Measurements from ENCODE around the gene UBE2S. TPM values are rescaled to one million over a fixed set of nuclear protein-coding genes. Genes with fewer than 3 reads are reported as not detected.
"Not testable (repeated sequence)": the region's sequence is repeated elsewhere in the genome, so short reads cannot be mapped to it uniquely, and the experiment has no call there.

UBE2S gene
- total RNA-seq, 2 experiments from 2014 or later, result 50.9 to 62.9 TPM

DNA sequence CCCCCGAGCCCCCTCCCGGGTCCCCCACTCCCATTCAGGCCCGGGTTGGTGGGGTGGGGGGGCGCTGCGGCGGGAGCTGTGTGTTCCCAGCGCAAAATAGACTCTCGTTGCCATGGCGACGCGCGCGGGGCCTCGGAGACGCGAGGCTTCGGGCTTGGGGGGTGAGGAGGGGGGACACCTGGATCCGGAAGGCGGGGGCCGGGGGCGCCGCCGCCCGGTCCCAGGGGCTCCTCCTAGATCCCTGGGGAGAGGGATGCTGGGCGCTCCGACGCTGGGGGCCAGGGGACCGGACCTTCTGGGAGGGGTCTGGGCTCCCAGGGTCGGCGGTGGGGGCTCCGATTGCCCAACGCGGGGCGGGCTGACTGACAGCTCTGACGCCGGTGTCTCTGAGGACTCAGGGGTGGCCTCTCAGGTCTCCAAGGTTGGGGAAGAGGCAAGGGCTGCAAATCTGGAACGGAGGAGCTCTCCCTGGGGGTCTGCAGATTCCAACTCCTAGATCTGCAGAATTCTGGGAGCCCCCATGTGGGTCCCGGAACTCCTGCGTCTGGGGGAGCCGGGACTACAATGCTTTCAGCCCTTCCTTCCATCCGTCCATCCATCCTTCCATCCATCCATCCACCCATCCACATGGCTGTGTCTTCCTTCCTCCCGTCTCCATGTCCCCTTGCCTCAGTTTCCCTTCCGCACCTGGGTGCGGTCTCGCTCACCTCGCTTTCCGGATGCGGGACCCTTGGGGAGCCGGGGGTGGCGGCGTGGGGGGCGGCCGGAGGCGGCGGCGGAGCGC lies 44.6 kb upstream of the UBE2S start:
- H3K4me3 Mint-ChIP-seq, result no peak overlapping the region
- H3K27ac Mint-ChIP-seq, result no peak overlapping the region
- no peak overlapping the region for H3K4me3 ChIP-seq (ENCODE audit: low read length)
- CTCF ChIA-PET, result interaction anchor here (1.0 kb wide), 1 partner anchor 52 kb away, joined by 4 read pairs; no protein-coding TSS in a partner anchor
- TF ChIP-seq, protein P1, sequence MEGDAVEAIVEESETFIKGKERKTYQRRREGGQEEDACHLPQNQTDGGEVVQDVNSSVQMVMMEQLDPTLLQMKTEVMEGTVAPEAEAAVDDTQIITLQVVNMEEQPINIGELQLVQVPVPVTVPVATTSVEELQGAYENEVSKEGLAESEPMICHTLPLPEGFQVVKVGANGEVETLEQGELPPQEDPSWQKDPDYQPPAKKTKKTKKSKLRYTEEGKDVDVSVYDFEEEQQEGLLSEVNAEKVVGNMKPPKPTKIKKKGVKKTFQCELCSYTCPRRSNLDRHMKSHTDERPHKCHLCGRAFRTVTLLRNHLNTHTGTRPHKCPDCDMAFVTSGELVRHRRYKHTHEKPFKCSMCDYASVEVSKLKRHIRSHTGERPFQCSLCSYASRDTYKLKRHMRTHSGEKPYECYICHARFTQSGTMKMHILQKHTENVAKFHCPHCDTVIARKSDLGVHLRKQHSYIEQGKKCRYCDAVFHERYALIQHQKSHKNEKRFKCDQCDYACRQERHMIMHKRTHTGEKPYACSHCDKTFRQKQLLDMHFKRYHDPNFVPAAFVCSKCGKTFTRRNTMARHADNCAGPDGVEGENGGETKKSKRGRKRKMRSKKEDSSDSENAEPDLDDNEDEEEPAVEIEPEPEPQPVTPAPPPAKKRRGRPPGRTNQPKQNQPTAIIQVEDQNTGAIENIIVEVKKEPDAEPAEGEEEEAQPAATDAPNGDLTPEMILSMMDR (IDR thresholded peaks at IDR 0.05), result no peak
- H3K4me1 Mint-ChIP-seq (ENCODE audit: low read depth), result peaks cover 13% of the 10 kb centered on the region
- no peak overlapping the region for H3K27ac ChIP-seq (ENCODE audit: low read depth in 1 of 2, low read length in 2 of 2)
- ATAC-seq (ENCODE audit: poor library complexity), result peak; percentile 25
- DNase-seq, result peak in 6 of 14 experiments; percentile 17 to 75 (median 37)
- no peaks in the 10 kb centered on the region for H3K9me3 Mint-ChIP-seq
- no peaks in the 10 kb centered on the region for H3K36me3 Mint-ChIP-seq (ENCODE audit: low read depth)
- intact Hi-C loops (cut with DNase I, micrococcal nuclease), result no loop called here
- H3K4me1 ChIP-seq (ENCODE audit: insufficient read depth, low read length), result peaks cover 23% of the 10 kb centered on the region
- peaks cover 0 to 21% of the 10 kb centered on the region in 2 experiments for H3K9me3 ChIP-seq (ENCODE audit: control insufficient read depth in 1 of 2, insufficient read depth in 1 of 2, low read length in 2 of 2)
- H3K36me3 ChIP-seq (ENCODE audit: insufficient read depth, low read length), result no peaks in the 10 kb centered on the region
- H3K27me3 Mint-ChIP-seq, result peaks cover 33% of the 10 kb centered on the region
- peaks cover 26 to 31% of the 10 kb centered on the region in 2 experiments for H3K27me3 ChIP-seq (ENCODE audit: control insufficient read depth in 1 of 2, insufficient read depth in 2 of 2, low read length in 2 of 2)
- POLR2A ChIA-PET, result interaction anchor here (0.9 to 1.4 kb wide), 3 partner anchors 9 to 45 kb away, joined by 3 to 4 read pairs (median 3); partner anchors contain the start of genes ISOC2 and UBE2S

DNA sequence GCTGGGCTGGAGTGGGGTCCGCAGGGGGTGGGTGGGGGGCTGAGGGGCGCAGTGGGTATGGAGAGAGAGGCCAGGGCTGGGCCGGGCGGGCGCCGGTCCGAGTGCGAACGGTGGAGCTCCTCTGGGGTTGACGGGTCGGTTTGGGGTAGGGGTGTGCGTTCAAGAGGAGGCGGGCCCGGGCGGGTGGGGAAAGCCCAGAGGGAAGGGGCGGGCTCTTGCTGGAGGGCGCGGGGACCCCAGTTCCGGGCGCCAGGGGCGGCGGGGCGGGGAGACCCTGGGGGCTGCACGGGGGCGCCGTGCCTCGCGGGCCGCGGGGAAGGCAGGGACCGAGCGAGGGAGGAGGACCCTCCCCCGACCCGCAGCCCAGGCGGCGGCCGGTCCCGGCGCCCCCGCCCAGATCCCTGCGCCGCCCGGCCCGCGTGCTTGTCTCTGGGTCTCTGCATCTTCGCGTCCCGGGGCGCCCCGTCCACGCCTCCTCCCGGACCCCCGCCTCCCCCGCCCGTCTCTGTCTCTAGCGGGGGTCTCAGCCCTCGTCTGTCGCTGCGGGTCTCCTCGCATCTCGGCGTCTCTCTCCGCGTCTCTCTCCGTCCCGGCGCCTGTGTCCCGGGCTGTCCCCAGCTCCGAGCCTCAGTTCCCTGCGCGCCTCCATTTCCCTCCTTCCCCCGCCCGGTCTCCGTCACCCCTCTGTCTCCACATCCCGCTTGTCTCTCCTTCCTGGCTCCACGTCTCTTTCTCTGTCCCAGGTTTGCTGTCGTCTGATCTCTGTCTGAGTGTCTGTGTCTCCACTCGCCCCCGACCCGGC lies 43.8 kb upstream of the UBE2S start:
- Histone ChIP-seq H3K4me1 (ENCODE audit: insufficient read depth, low read length) (peaks cover 23% of the 10 kb centered on the region), H3K27ac (ENCODE audit: low read depth in 1 of 2, low read length in 2 of 2) (no peak overlapping the region), H3K9me3 (ENCODE audit: control insufficient read depth in 1 of 2, insufficient read depth in 1 of 2, low read length in 2 of 2) (peaks cover 0 to 21% of the 10 kb centered on the region in 2 experiments), H3K4me3 (ENCODE audit: low read length) (peak overlapping the region; percentile 35), H3K36me3 (ENCODE audit: insufficient read depth, low read length) (no peaks in the 10 kb centered on the region), H3K27me3 (ENCODE audit: control insufficient read depth in 1 of 2, insufficient read depth in 2 of 2, low read length in 2 of 2) (peaks cover 26 to 37% of the 10 kb centered on the region in 2 experiments)
- Mint-ChIP-seq H3K27me3 (peaks cover 34% of the 10 kb centered on the region), H3K36me3 (ENCODE audit: low read depth) (no peaks in the 10 kb centered on the region), H3K27ac (no peak overlapping the region), H3K4me1 (ENCODE audit: low read depth) (peaks cover 13% of the 10 kb centered on the region), H3K4me3 (peak overlapping the region; percentile 68), H3K9me3 (no peaks in the 10 kb centered on the region)
- POLR2A ChIA-PET, result interaction anchor here (1.3 to 1.4 kb wide), 2 partner anchors 26 to 44 kb away, joined by 3 read pairs; partner anchors contain the start of gene UBE2S
- intact Hi-C loops (cut with DNase I, micrococcal nuclease), result no loop called here
- CTCF ChIA-PET, result no interaction called here
- TF ChIP-seq, protein P1 (IDR thresholded peaks at IDR 0.05), result no peak
- DNase-seq, result peak in 4 of 14 experiments; percentile 10 to 63 (median 40)
- ATAC-seq (ENCODE audit: poor library complexity), result peak; percentile 23

DNA sequence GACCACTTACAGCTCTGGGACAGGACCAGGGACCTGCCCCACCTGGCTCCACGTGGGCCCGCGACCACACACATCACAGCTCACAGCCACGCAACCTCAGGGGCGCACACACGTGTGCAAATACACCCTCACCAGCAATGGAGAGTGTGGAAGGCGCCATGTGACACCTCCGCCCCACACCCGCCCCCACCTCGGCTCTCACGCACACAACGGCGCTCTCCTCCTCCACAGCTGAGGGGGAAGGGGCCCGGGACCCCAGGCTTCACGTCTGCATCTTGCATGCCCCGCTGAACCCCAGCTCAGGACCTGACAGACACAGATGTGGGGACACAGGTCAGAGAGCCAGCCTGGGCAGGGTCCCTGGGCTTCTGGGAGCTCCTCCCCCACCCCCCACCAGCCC lies 41.9 kb upstream of the UBE2S start:
- peaks cover 0 to 21% of the 10 kb centered on the region in 2 experiments for H3K9me3 ChIP-seq (ENCODE audit: control insufficient read depth in 1 of 2, insufficient read depth in 1 of 2, low read length in 2 of 2)
- Mint-ChIP-seq H3K4me1 (ENCODE audit: low read depth) (peaks cover 13% of the 10 kb centered on the region), H3K9me3 (no peaks in the 10 kb centered on the region), H3K27ac (no peak overlapping the region), H3K27me3 (peaks cover 46% of the 10 kb centered on the region), H3K4me3 (no peak overlapping the region), H3K36me3 (ENCODE audit: low read depth) (no peaks in the 10 kb centered on the region)
- ATAC-seq (ENCODE audit: poor library complexity), result no peak
- no peak overlapping the region for H3K4me3 ChIP-seq (ENCODE audit: low read length)
- H3K27me3 ChIP-seq (ENCODE audit: control insufficient read depth in 1 of 2, insufficient read depth in 2 of 2, low read length in 2 of 2), result peaks cover 38 to 50% of the 10 kb centered on the region in 2 experiments
- ChIA-PET CTCF (no interaction called here), POLR2A (no interaction called here)
- no peak for DNase-seq
- no peak overlapping the region for H3K27ac ChIP-seq (ENCODE audit: low read depth in 1 of 2, low read length in 2 of 2)
- intact Hi-C loops (cut with DNase I, micrococcal nuclease), result no loop called here
- peaks cover 23% of the 10 kb centered on the region for H3K4me1 ChIP-seq (ENCODE audit: insufficient read depth, low read length)
- TF ChIP-seq, protein P1 (IDR thresholded peaks at IDR 0.05), result no peak
- H3K36me3 ChIP-seq (ENCODE audit: insufficient read depth, low read length), result no peaks in the 10 kb centered on the region

DNA sequence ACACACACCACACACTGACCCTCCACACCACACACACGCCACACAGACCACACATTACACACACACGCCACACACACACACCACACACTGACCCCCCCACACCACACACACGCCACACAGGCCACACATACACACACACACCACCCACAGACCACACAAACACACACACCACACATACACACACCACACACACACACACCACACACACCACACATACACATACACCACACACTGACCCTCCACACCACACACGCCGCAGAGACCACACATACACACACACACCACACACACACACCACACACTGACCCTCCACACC lies 40.5 kb upstream of the UBE2S start:
- H3K4me1 Mint-ChIP-seq (ENCODE audit: low read depth), result peaks cover 12% of the 10 kb centered on the region
- ATAC-seq (ENCODE audit: poor library complexity); CTCF ChIA-PET; H3K9me3 Mint-ChIP-seq; H3K4me3 Mint-ChIP-seq; H3K36me3 Mint-ChIP-seq (ENCODE audit: low read depth); intact Hi-C loops (cut with DNase I, micrococcal nuclease); H3K4me3 ChIP-seq (ENCODE audit: low read length); POLR2A ChIA-PET; DNase-seq; H3K36me3 ChIP-seq (ENCODE audit: insufficient read depth, low read length); H3K27ac Mint-ChIP-seq; H3K27ac ChIP-seq (ENCODE audit: low read depth in 1 of 2, low read length in 2 of 2): not testable (repeated sequence)
- peaks cover 48% of the 10 kb centered on the region for H3K27me3 Mint-ChIP-seq
- peaks cover 24% of the 10 kb centered on the region for H3K4me1 ChIP-seq (ENCODE audit: insufficient read depth, low read length)
- peaks cover 0 to 21% of the 10 kb centered on the region in 2 experiments for H3K9me3 ChIP-seq (ENCODE audit: control insufficient read depth in 1 of 2, insufficient read depth in 1 of 2, low read length in 2 of 2)
- H3K27me3 ChIP-seq (ENCODE audit: control insufficient read depth in 1 of 2, insufficient read depth in 2 of 2, low read length in 2 of 2), result peaks cover 46 to 64% of the 10 kb centered on the region in 2 experiments

All from CD4-positive, alpha-beta T cell (primary cell).